Measurements from ENCODE around the gene GORASP2. TPM values are rescaled to one million over a fixed set of nuclear protein-coding genes. Genes with fewer than 3 reads are reported as not detected.

Gene GORASP2
- total RNA-seq, 1 experiment from 2014 or later = 97.7 TPM

- H2BK20ac ChIP-seq (ENCODE audit: low read depth, low read length, poor library complexity, severe bottlenecking) = no peak overlapping the region
- Mint-ChIP-seq H3K36me3 (ENCODE audit: insufficient read depth in 1 of 3, low read depth in 3 of 3) (no peaks in the 10 kb centered on the region), H3K4me3 (no peak overlapping the region), H3K9me3 (no peaks in the 10 kb centered on the region), H3K27ac (no peak overlapping the region; a peak in 1 of 7 replicates), H3K27me3 (ENCODE audit: low read depth) (peaks cover 7% of the 10 kb centered on the region; the same call in 1 of the 2 replicates), H3K4me1 (peaks cover 13 to 14% of the 10 kb centered on the region in 2 experiments)
- H3K56ac ChIP-seq (ENCODE audit: insufficient read length, low read depth, low read length) = no peak overlapping the region
- no peak for TF ChIP-seq CTCF (conservative IDR thresholded peaks at IDR 0.05)
- H2BK15ac ChIP-seq (ENCODE audit: low read depth, low read length) = no peak overlapping the region
- H3K23ac ChIP-seq (ENCODE audit: insufficient read length, low read depth, low read length) = no peak overlapping the region
- H3K79me1 ChIP-seq (ENCODE audit: insufficient read depth, low read depth, low read length, poor library complexity, severe bottlenecking) = no peaks in the 10 kb centered on the region
- no peak overlapping the region for H3T11ph ChIP-seq (ENCODE audit: low read length)
- H3K4ac ChIP-seq (ENCODE audit: low read depth, low read length) = no peak overlapping the region
- no peaks in the 10 kb centered on the region for H3K9me3 ChIP-seq (ENCODE audit: control insufficient read depth, low read depth, low read length)
- H3K79me2 ChIP-seq (ENCODE audit: insufficient read depth, low read length) = no peaks in the 10 kb centered on the region
- no peak overlapping the region for H2BK12ac ChIP-seq (ENCODE audit: insufficient read length, low read depth, low read length)
- H3K9ac ChIP-seq (ENCODE audit: extremely low read depth, insufficient read length, low read length) = no peak overlapping the region
- no peak overlapping the region for H2BK5ac ChIP-seq (ENCODE audit: insufficient read length, low read length)
- H2BK120ac ChIP-seq (ENCODE audit: low read depth, low read length, poor library complexity, severe bottlenecking) = no peak overlapping the region
- H4K8ac ChIP-seq (replicated peaks; ENCODE audit: insufficient read length, low read depth, low read length) = no peak overlapping the region
- H3K14ac ChIP-seq (ENCODE audit: insufficient read depth, low read length) = no peak overlapping the region
- no peaks in the 10 kb centered on the region for H4K20me1 ChIP-seq (ENCODE audit: control insufficient read depth, insufficient read depth, insufficient read length)
- DNase-seq = no peak
- H3K27ac ChIP-seq (ENCODE audit: insufficient read length, low read depth, low read length) = no peak overlapping the region
- no peak overlapping the region for H4K91ac ChIP-seq (ENCODE audit: insufficient read length, low read depth, low read length)
- H3K4me1 ChIP-seq (ENCODE audit: insufficient read depth, low read length) = no peaks in the 10 kb centered on the region; the same call in 1 of the 2 replicates
- H2AFZ ChIP-seq (ENCODE audit: low read length) = no peak overlapping the region
- no peaks in the 10 kb centered on the region for H3K23me2 ChIP-seq (ENCODE audit: insufficient read length, low read depth, low read length, poor library complexity, severe bottlenecking)
- no peak overlapping the region for H4K5ac ChIP-seq (ENCODE audit: insufficient read length, low read depth, low read length)
- H3K18ac ChIP-seq (ENCODE audit: insufficient read length, low read depth, low read length) = no peak overlapping the region
- H3K4me2 ChIP-seq (ENCODE audit: insufficient read depth, insufficient read length, low read length) = no peak overlapping the region
- H3K27me3 ChIP-seq (ENCODE audit: insufficient read depth, low read length) = no peaks in the 10 kb centered on the region
- H2AK5ac ChIP-seq (ENCODE audit: insufficient read length, low read length) = no peak overlapping the region
Observed at GRCh38 chr2:170887496-170887895, 41.6 kb upstream of the GORASP2 start.

All from H9 (cell line).